HG02798 (cell line): ENCODE measurements around the gene COL5A1.

Experiments used
- ATAC-seq: cut with Tn5 transposase; IDR thresholded peaks from one replicate; pipeline ENCODE4 v1.9.1; 2021; ENCODE audit warnings: mild to moderate bottlenecking; ENCODE audit not compliant: unreplicated experiment, poor library complexity

The COL5A1 gene

GRCh38 chr9:134826336-134827285 lies 185.0 kb downstream of the COL5A1 start:
- ATAC-seq, result no peak

GRCh38 chr9:134827559-134827958 lies 186.0 kb downstream of the COL5A1 start:
- no peak for ATAC-seq

GRCh38 chr9:134827993-134828392 lies 186.4 kb downstream of the COL5A1 start:
- ATAC-seq, result no peak

- ATAC-seq, result no peak
Observed at GRCh38 chr9:134828892-134829291, 187.3 kb downstream of the COL5A1 start.

- no peak for ATAC-seq
Observed at GRCh38 chr9:134829356-134829937, 187.8 kb downstream of the COL5A1 start.

GRCh38 chr9:134830126-134830525 lies 188.5 kb downstream of the COL5A1 start:
- ATAC-seq, result no peak

- no peak for ATAC-seq
Observed at GRCh38 chr9:134830926-134831720, 189.5 kb downstream of the COL5A1 start.

GRCh38 chr9:134832471-134832870 lies 190.9 kb downstream of the COL5A1 start:
- ATAC-seq, result no peak

- ATAC-seq, result no peak
Observed at GRCh38 chr9:134833294-134833880, 191.8 kb downstream of the COL5A1 start.

GRCh38 chr9:134834217-134834956 lies 192.8 kb downstream of the COL5A1 start:
- no peak for ATAC-seq

- ATAC-seq, result no peak
Observed at GRCh38 chr9:134834957-134835419, 193.4 kb downstream of the COL5A1 start.

GRCh38 chr9:134835448-134835847 lies 193.8 kb downstream of the COL5A1 start:
- no peak for ATAC-seq

GRCh38 chr9:134835987-134836386 lies 194.4 kb downstream of the COL5A1 start:
- no peak for ATAC-seq

GRCh38 chr9:134836406-134836970 lies 194.9 kb downstream of the COL5A1 start:
- ATAC-seq, result no peak

GRCh38 chr9:134837529-134837928 lies 195.9 kb downstream of the COL5A1 start:
- ATAC-seq, result no peak

- ATAC-seq, result no peak
Observed at GRCh38 chr9:134838651-134839454, 197.2 kb downstream of the COL5A1 start.

- ATAC-seq, result no peak
Observed at GRCh38 chr9:134839455-134840125, 198.0 kb downstream of the COL5A1 start.

GRCh38 chr9:134840511-134840910 lies 198.9 kb downstream of the COL5A1 start:
- no peak for ATAC-seq
